GM12875 (cell line): ENCODE data around the gene IFT172.

Experiments
- H3K4me3 ChIP-seq: one replicate; pipeline ENCODE4 v1.5.1; 2011; ENCODE audit warnings: low read depth, low read length, control low read depth
- CTCF ChIP-seq: IDR thresholded peaks from 2 replicates; pipeline ENCODE4 v1.5.1; 2011; ENCODE audit warnings: low read depth, mild to moderate bottlenecking, control low read depth, inconsistent platforms, low read length, moderate library complexity, borderline replicate concordance; ENCODE audit not compliant: insufficient read depth

The IFT172 gene

GRCh38 chr2:27441958-27442919 is 47.3 kb downstream of the IFT172 start, which contains the start of gene KRTCAP3:
Gene KRTCAP3, plus strand, starts transcription at chr2:27442381. Its CDS starts 32 bp downstream, at chr2:27442413.
- TF ChIP-seq CTCF, result no peak
- no peak within 1 kb of the TSS for H3K4me3 ChIP-seq

- no peak overlapping the region for H3K4me3 ChIP-seq
- no peak for TF ChIP-seq CTCF
These were observed 48.2 kb downstream of the IFT172 start for GRCh38 chr2:27441226-27441926.

- no peak overlapping the region for H3K4me3 ChIP-seq
- TF ChIP-seq CTCF, result no peak
These were observed 53.9 kb downstream of the IFT172 start for GRCh38 chr2:27435628-27436027.

GRCh38 chr2:27431395-27431794 is 58.1 kb downstream of the IFT172 start:
- H3K4me3 ChIP-seq, result no peak overlapping the region

GRCh38 chr2:27428978-27429541 is 60.5 kb downstream of the IFT172 start:
- peak overlapping the region; percentile 97 for H3K4me3 ChIP-seq
- no peak for TF ChIP-seq CTCF

More at GRCh38 chr2:27431395-27431794, 58.1 kb downstream of the IFT172 start:
- no peak for TF ChIP-seq CTCF

- TF ChIP-seq CTCF, result no peak
- peak within 1 kb of the TSS; percentile 97 for H3K4me3 ChIP-seq
These were observed 61.1 kb downstream of the IFT172 start, which contains the start of gene NRBP1 for GRCh38 chr2:27428213-27428977. Gene NRBP1, plus strand, starts transcription at chr2:27428631. Its CDS starts 4,643 bp downstream, at chr2:27433274.
